Osteoblast (primary cell): ENCODE results near the gene ARHGAP1. TPM values are rescaled to one million over a fixed set of nuclear protein-coding genes. Genes with fewer than 3 reads are reported as not detected.
"Not testable (repeated sequence)": the region's sequence is repeated elsewhere in the genome, so short reads cannot be mapped to it uniquely, and the experiment has no call there.

Experiments used
- DNase-seq: peaks from one replicate; pipeline ENCODE4 v3.0.0; 2011; ENCODE audit warnings: low spot score, mixed read lengths; ENCODE audit not compliant: insufficient read length; ENCODE audit errors: missing footprints
- H2AFZ ChIP-seq: 2 replicates; pipeline ENCODE4 v1.6.0; 2011; ENCODE audit warnings: mild to moderate bottlenecking, low read length
- H3K27ac ChIP-seq: 2 replicates; pipeline ENCODE4 v1.5.1; 2011; ENCODE audit warnings: mild to moderate bottlenecking, low read depth, low read length, moderate library complexity
- H3K27me3 ChIP-seq: 2 replicates; pipeline ENCODE4 v1.6.0; 2012; ENCODE audit warnings: mild to moderate bottlenecking, control low read depth, inconsistent platforms, low read length, moderate library complexity; ENCODE audit not compliant: insufficient read depth
- H3K36me3 ChIP-seq: 2 replicates; pipeline ENCODE4 v1.5.1; 2011; ENCODE audit warnings: mild to moderate bottlenecking, low read length, control low read depth, moderate library complexity; ENCODE audit not compliant: insufficient read depth
- H3K4me1 ChIP-seq: 2 replicates; pipeline ENCODE4 v1.5.1; 2011; ENCODE audit warnings: mild to moderate bottlenecking, low read length, control low read depth, moderate library complexity; ENCODE audit not compliant: insufficient read depth
- H3K4me2 ChIP-seq: 2 replicates; pipeline ENCODE4 v1.6.0; 2011; ENCODE audit warnings: mild to moderate bottlenecking, low read length; ENCODE audit not compliant: insufficient read depth
- H3K4me3 ChIP-seq: fragments of 200-600 bp; sonication (generic); 3 replicates; pipeline ENCODE4 v1.5.1; 2012; ENCODE audit warnings: mild to moderate bottlenecking, low read length, inconsistent platforms; ENCODE audit not compliant: insufficient read depth
- H3K79me2 ChIP-seq: 2 replicates; pipeline ENCODE4 v1.6.0; 2012; ENCODE audit warnings: mild to moderate bottlenecking, low read length, control low read depth, inconsistent platforms; ENCODE audit not compliant: insufficient read depth
- H3K9me3 ChIP-seq: 2 replicates; pipeline ENCODE4 v1.5.1; 2011; ENCODE audit warnings: low read depth, low read length, control low read depth
- H4K20me1 ChIP-seq: 2 replicates; pipeline ENCODE4 v1.6.0; 2012; ENCODE audit warnings: mild to moderate bottlenecking, low read length, control low read depth; ENCODE audit not compliant: insufficient read depth
- total RNA-seq: library from RNA; depleted of rRNA; stranded (reverse); fragments of >200 nt; gene quantifications from 2 replicates; pipeline ENCODE4 v1.2.3, GENCODE V29; 2012
- TF ChIP-seq, protein P1 (sequence below): IDR thresholded peaks from 2 replicates; pipeline ENCODE4 v1.5.1; 2011; ENCODE audit warnings: mild to moderate bottlenecking, low read depth, low read length, moderate library complexity; ENCODE audit errors: extremely low read depth

Gene ARHGAP1
- total RNA-seq, 1 donor, result 88.3 TPM

DNA sequence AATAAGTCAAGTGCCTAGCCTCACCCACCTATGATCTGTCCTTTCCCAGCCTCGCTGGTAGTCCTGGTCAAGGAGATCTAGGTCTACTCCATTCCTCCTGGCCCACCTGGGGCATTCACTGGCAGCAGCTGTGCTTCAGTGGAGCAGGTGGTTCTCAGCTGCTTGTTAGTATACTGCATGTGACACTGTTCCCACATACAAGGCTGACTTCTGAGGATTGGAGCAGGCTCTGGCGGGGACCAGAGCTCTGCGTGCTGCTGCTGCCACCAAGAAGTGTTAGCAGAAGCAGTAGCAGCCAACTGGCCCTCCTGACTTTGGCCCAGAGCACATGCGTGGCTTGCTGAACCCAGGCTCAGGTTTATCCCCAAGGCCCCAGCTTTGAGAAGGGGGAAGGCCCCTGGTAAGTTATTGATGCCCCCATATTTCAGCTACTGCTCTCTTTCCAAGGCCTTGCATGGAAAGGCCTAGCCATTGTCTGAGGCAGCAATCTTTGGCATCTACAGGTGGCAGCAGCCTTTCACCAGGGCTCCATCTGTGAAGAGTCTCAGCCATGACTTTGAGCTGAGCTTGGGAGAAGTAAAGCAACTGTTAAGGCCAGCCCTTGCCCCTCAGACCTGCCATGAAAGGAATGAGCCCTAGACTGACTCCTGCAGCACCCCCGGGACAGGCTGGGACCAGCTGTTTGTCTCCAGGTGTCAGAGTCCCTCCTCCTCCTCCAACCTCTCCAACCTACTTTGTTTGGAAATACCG, 26.5 kb downstream of the ARHGAP1 start:
- DNase-seq, result no peak
- no peak overlapping the region for H2AFZ ChIP-seq
- H4K20me1 ChIP-seq, result peaks cover 3% of the 10 kb centered on the region
- TF ChIP-seq, protein P1, sequence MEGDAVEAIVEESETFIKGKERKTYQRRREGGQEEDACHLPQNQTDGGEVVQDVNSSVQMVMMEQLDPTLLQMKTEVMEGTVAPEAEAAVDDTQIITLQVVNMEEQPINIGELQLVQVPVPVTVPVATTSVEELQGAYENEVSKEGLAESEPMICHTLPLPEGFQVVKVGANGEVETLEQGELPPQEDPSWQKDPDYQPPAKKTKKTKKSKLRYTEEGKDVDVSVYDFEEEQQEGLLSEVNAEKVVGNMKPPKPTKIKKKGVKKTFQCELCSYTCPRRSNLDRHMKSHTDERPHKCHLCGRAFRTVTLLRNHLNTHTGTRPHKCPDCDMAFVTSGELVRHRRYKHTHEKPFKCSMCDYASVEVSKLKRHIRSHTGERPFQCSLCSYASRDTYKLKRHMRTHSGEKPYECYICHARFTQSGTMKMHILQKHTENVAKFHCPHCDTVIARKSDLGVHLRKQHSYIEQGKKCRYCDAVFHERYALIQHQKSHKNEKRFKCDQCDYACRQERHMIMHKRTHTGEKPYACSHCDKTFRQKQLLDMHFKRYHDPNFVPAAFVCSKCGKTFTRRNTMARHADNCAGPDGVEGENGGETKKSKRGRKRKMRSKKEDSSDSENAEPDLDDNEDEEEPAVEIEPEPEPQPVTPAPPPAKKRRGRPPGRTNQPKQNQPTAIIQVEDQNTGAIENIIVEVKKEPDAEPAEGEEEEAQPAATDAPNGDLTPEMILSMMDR, result no peak
- H3K36me3 ChIP-seq, result peaks cover 52% of the 10 kb centered on the region
- no peak overlapping the region for H3K4me3 ChIP-seq
- H3K27me3 ChIP-seq, result no peaks in the 10 kb centered on the region
- H3K9me3 ChIP-seq, result no peaks in the 10 kb centered on the region
- peaks cover 26% of the 10 kb centered on the region for H3K4me1 ChIP-seq
- no peaks in the 10 kb centered on the region for H3K79me2 ChIP-seq
- no peak overlapping the region for H3K27ac ChIP-seq
- H3K4me2 ChIP-seq, result no peak overlapping the region

DNA sequence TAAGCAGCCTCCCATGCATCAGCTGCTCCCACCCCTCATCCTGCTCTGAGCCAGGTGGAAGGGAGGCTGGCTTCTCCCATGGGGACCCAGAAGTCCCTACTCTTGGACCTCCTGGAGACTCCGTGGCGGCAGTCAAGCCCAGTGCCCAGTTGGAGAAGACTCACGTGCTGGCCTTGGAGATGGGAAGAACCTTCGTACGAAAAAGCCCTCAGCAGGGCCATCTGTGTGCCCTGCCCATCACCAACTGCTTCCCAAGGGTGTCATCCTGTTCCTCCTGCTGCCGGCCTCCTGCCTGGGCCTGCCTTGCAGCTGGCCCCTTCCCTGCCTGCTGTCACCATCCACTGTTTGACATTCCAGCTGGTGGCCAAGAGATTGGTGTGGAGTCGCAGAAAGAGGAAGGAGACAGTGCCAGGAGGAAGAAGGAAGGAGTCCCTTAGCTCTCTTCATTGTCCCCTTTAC, 28.0 kb downstream of the ARHGAP1 start:
- no peak overlapping the region for H3K4me3 ChIP-seq

DNA sequence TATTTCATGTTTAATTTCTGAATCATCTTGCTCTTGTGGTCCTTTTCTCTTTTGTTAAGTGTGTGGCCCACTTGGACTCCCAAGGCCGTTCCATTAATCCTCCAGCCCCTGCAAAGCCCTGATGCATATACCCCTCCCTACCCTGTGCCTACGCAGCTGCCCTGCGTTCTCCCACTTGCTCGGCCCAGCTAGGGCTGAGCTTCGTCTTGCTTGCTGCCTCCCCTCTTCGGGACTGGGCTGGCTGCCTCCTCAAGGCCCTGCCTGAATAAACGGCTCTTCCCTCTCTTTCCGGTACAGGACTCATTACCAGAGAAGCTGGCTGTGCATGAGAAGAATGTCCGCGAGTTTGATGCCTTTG, 28.5 kb downstream of the ARHGAP1 start:
- no peak overlapping the region for H2AFZ ChIP-seq
- H3K4me3 ChIP-seq, result no peak overlapping the region
- peaks cover 22% of the 10 kb centered on the region for H3K4me1 ChIP-seq
- no peaks in the 10 kb centered on the region for H3K27me3 ChIP-seq
- DNase-seq, result no peak
- no peak overlapping the region for H3K4me2 ChIP-seq
- no peaks in the 10 kb centered on the region for H4K20me1 ChIP-seq
- H3K79me2 ChIP-seq, result no peaks in the 10 kb centered on the region
- no peak overlapping the region for H3K27ac ChIP-seq
- TF ChIP-seq, protein P1, result no peak
- H3K36me3 ChIP-seq, result peaks cover 59% of the 10 kb centered on the region
- no peaks in the 10 kb centered on the region for H3K9me3 ChIP-seq

More for the DNA sequence above, 28.0 kb downstream of the ARHGAP1 start:
- Histone ChIP-seq H3K9me3 (no peaks in the 10 kb centered on the region), H3K36me3 (peaks cover 60% of the 10 kb centered on the region), H4K20me1 (peaks cover 3% of the 10 kb centered on the region), H2AFZ (no peak overlapping the region), H3K27me3 (no peaks in the 10 kb centered on the region), H3K4me2 (no peak overlapping the region), H3K4me1 (peaks cover 22% of the 10 kb centered on the region), H3K27ac (no peak overlapping the region), H3K79me2 (no peaks in the 10 kb centered on the region)
- no peak for DNase-seq
- TF ChIP-seq, protein P1, result no peak

DNA sequence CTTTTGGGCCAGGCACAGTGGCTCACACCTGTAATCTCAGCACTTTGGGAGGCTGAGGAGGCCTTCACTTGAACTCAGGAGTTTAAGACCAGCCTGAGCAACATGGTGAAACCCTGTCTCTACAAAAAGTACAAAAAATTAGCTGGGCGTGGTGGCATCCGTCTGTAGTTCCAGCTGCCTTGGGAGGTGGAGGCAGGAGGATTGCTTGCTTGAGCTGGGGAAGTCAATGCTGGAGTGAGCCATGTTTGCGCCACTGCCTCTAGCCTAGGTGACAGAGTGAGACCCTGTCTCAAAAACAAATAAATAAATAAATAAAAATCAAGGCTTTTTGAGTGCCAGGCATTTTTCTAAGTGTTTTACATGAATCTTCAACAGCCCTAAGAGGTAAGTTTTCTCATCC, 29.9 kb downstream of the ARHGAP1 start:
- H2AFZ ChIP-seq, H3K9me3 ChIP-seq, DNase-seq, H3K79me2 ChIP-seq, H3K27ac ChIP-seq, H3K4me3 ChIP-seq, H3K27me3 ChIP-seq, H3K4me2 ChIP-seq, H4K20me1 ChIP-seq: not testable (repeated sequence)
- Histone ChIP-seq H3K4me1 (peaks cover 16% of the 10 kb centered on the region), H3K36me3 (peaks cover 63% of the 10 kb centered on the region)
